GM12865 (cell line): Measurements from ENCODE around the gene TRIM28.

ENCODE experiments used
- DNase-seq: peaks from one replicate; pipeline ENCODE4 v3.0.0; 2010; ENCODE audit warnings: low read depth
- H3K4me3 ChIP-seq: 2 replicates; pipeline ENCODE4 v1.5.1; 2011; ENCODE audit warnings: mild to moderate bottlenecking, low read depth, low read length, control low read depth
- TF ChIP-seq, protein P1 (sequence below): IDR thresholded peaks from 2 replicates; pipeline ENCODE4 v1.5.1; 2011; ENCODE audit warnings: low read length, control low read depth, low read depth, inconsistent platforms; ENCODE audit not compliant: insufficient read depth; ENCODE audit errors: missing control alignments

Gene TRIM28

DNA sequence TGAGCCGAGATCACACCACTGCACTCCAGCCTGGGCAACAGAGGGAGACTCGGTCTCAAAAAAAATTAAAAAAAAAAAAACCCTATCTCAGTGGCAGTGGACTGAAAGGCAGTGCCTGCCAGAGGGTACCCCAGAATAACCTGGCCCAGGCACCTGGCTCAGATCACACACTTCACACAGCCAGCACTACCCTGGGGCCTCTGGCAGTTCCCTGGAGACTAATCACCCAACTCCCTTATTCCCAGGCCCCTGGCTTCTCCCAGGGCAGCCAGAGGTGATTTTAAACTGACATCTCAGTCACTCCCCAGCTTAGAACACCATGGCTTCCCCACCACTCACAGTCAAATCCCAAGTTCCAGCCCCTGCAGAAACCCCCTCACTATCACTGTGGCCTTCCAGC, 28.6 kb upstream of the TRIM28 start:
- DNase-seq, result no peak
- TF ChIP-seq, protein P1, sequence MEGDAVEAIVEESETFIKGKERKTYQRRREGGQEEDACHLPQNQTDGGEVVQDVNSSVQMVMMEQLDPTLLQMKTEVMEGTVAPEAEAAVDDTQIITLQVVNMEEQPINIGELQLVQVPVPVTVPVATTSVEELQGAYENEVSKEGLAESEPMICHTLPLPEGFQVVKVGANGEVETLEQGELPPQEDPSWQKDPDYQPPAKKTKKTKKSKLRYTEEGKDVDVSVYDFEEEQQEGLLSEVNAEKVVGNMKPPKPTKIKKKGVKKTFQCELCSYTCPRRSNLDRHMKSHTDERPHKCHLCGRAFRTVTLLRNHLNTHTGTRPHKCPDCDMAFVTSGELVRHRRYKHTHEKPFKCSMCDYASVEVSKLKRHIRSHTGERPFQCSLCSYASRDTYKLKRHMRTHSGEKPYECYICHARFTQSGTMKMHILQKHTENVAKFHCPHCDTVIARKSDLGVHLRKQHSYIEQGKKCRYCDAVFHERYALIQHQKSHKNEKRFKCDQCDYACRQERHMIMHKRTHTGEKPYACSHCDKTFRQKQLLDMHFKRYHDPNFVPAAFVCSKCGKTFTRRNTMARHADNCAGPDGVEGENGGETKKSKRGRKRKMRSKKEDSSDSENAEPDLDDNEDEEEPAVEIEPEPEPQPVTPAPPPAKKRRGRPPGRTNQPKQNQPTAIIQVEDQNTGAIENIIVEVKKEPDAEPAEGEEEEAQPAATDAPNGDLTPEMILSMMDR, result no peak
- no peak overlapping the region for H3K4me3 ChIP-seq

DNA sequence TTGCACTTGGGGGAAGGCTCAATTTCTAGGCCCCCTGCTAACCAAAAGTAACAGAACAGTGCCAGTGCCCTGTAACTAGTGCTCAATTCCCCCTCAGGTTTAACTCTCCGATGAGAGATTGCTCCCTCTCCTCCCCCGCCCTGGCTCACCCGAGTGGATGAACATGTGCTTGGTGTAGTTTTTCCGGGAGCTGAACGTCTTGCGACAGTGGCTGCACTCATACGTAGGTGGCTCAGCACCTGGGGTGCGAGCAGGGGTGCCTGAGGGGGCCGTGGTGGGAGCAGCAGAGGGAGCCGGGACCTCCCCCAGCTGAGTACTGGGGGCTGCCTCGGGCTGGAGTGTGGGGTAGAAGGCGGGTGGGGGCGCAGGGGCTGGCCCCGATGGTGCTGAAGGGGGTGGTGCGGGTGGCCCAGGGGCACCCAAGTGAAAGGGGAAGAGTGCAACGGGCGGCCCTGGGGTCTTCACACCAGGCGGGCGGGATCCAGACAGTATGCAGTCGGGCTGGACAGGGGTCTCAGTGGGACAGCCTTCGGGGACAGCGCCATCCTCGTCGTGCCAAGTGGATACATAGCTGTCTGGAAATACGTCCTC, 27.5 kb upstream of the TRIM28 start:
- TF ChIP-seq, protein P1, result no peak
- no peak for DNase-seq
- H3K4me3 ChIP-seq, result no peak overlapping the region

DNA sequence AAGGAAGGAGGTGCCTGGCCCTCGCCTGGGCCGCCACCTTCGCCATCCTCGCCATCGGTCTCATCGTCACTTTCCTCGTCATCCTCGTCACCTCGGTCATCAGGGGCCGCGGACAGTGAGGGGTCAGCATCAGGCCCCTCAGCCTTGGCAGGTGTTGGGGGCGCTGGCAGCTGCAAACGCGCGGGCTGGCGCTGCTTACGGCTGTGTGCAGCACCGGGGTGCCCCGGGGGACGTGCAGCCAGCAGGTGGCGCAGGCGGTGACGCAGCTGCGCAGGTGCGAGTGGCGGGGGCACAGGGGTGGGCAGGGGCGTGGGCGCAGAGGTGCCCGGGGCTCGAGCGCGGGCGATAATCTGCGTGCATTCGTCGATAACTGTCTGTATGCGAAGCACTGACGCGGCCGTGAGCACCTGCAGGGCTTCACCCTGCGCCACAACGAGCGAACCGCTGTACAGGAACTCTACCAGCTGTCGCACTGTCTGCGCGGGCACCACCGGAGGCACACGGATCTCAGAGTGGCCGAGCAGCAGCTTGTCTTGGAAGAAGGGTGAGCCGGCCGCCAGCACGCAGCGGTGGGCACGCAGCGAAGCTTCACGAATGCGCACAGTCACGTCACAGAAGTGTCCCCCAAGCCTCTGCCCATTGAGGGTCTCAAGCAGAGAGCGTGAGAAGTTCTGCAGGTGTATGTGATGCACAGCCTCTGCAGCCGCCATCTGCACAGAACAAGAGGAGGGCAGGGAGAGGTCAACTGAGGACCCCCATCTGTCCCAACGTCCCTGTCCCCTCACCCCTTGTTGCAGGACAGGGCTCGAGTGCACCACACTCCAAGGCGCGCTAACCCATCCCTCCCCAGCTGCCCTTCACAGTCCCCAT, 26.7 kb upstream of the TRIM28 start:
- no peak overlapping the region for H3K4me3 ChIP-seq
- DNase-seq, result peak; percentile 6
- TF ChIP-seq, protein P1, result no peak

DNA sequence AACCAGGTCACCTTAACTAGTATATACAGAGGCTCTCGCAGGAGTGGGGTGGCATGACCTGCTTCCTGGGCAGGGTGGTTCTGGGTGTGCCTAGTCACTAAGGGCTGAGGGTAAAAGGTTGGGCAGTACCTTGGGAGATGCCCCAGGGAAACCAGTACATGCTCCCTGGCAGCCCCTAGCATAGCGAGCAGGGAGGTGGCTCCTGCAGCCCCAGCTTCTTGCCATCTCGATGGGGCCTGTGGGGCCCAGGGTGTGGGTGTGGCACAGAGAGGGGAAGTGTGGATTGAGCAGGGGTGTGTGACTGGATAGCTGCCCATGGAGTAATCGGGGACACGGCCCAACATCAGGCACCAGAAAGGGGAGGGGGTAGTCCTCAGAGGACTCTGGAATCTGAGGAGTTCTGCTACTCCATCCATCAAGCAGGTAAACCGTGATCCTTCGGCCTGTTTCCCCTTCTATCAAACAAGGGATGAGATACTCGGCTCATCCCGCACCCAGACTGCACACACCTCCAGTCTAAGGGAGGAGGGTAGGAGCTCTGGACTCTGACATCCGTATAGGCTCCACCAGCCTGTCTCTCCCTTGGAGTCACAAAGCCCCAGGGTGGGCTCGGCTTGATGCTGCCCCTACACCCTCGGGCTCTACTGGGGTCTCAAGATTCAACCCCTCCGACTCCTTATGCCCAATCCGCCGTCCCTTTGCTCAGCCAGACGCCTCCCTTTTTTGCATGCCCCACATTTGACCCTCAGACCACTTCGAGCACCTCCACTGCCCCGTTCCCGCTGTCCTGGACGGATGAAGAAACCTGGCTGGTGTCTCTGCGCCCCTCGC, 25.4 kb upstream of the TRIM28 start:
- H3K4me3 ChIP-seq, result peak overlapping the region; percentile 93
- peak; percentile 22 for DNase-seq
- TF ChIP-seq, protein P1, result no peak

DNA sequence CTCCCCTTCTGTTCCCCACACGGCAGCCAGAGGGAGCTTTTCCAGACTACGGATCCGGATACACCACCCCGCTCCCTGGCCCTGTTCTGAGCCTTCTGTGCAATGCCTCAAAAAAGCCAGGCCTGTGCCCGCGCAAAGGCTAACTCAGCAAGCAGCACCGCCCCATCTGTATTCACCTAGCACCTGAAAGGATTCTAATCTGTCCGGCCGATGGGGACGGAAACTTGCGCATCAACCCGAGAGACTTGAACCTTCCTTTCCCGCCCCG, 24.8 kb upstream of the TRIM28 start:
- peak; percentile 67 for DNase-seq
- TF ChIP-seq, protein P1, result peak; percentile 48
- peak overlapping the region; percentile 93 for H3K4me3 ChIP-seq

DNA sequence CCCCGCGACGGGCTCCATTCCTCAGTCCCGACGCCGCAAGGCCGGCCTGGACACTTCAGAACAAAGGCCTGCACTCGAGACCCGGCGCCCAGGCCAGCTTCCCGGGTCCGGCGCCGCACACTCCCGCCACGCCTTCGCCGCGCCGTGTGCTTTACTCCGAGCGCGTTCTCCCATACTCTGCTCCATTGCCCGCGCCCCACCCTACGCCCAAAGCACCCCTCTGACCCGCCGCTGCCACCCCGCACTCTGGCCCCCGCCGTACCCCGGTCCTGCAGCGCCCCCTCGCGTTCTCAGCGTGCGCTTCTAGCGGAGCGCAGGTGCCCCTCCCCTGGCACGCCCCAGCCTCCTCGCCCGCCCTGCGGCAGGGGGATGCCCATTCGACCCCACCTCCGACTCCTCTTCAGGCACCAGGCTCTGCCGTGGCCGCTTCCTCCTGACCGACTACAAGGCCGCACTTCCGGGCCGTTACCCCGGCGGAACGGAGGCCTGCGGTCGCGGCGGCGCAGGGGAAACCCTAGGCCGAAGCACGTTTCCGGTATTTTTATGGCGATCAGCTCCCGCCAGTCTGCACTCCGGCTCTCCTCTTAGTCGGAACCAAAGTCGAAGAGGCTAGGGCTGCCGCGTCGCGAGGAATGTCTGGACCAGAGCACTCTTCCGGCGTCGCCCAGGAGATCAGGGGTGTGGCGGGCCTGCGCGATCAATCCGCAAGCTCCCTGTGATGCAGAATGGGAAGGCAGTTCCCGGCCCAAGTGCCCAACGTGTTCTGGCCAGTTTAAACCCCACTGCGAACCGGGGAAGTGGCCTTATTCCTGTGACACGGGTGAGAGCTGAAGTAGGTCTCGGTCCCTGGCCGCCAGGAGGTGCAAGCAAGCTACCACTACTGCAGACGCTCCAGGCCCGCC, 24.3 kb upstream of the TRIM28 start, which contains the start of gene ZBTB45:
ZBTB45 (minus strand) TSS at position 456 of the 902 bp plus-strand sequence. CDS start 2,137 bp downstream, outside the sequence.
- H3K4me3 ChIP-seq, result peak within 1 kb of the TSS; percentile 93
- DNase-seq, result peak; percentile 98
- TF ChIP-seq, protein P1, result peak; percentile 94
